NCI-H146 treated with DMSO at 0.1 percent for 48 hours (cell line): Measurements from ENCODE around the gene RTEL1.
A peak's percentile ranks its signal among the peaks of the same experiment; 100 is the strongest.
"Not testable (repeated sequence)": the region's sequence is repeated elsewhere in the genome, so short reads cannot be mapped to it uniquely, and the experiment has no call there.

Experiments
- DNase-seq: peaks from one replicate; lab custom pipeline; 2025; ENCODE audit not compliant: unreplicated experiment; lab: John Stamatoyannopoulos, UW

RTEL1 gene

DNA sequence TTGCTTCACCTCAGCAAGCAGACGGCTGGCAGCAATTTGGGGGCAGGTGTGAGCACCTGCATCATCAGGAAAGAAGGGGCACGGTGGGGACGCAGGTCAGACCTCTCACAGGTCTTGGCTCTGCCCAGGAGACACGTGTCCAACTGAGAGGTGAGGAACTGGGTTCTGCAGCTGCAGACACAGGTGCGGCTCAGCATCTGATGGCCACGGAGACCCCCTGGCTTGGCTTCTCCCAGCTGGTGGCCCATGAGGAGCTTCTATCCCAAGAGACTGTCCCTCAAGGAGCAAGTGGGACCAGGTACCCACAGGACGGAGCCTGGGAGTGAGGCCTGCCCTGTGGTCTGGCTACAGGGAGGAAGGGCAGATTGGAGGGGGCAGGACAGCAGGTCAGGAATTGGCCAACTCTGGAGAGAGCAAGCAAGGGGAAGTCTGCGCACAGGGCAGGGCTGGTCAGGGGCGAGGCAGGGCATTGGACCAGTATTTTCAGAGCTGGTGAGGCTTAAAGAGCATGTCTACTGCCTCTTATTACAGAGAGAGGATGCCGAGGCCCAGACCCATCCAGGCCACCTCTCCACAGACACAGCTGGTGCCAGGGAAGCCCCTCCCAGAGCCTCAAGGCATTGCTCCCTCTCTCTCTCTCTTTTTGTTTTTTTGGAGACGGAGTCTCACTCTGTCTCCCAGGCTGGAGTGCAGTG, 9.1 kb upstream of the RTEL1 start:
- peak; percentile 51 for DNase-seq

DNA sequence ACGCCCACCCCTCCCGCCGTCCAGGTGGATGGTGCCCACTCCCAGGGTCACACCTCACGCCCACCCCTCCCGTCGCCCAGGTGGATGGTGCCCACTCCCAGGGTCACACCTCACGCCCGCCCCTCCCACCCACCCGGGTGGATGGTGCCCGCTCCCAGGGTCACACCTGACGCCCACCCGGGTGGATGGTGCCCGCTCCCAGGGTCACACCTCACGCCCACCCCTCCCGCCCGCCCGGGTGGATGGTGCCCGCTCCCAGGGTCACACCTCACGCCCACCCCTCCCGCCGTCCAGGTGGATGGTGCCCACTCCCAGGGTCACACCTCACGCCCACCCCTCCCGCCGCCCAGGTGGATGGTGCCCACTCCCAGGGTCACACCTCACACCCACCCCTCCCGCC, 7.6 kb upstream of the RTEL1 start:
- not testable (repeated sequence) for DNase-seq

DNA sequence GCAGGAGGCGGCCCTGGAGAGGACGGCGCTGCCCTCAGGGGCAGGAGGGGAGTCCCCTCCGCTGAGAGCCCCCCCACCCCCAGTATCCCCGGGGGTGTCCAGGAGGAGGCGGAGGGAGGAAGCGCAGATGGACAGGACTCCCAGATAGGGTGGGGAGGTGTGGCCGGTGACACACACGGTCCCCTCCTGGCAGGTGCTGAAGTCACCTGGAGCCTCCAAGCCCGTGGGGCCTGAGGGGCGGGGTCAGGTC, 6.2 kb upstream of the RTEL1 start:
- DNase-seq = no peak

DNA sequence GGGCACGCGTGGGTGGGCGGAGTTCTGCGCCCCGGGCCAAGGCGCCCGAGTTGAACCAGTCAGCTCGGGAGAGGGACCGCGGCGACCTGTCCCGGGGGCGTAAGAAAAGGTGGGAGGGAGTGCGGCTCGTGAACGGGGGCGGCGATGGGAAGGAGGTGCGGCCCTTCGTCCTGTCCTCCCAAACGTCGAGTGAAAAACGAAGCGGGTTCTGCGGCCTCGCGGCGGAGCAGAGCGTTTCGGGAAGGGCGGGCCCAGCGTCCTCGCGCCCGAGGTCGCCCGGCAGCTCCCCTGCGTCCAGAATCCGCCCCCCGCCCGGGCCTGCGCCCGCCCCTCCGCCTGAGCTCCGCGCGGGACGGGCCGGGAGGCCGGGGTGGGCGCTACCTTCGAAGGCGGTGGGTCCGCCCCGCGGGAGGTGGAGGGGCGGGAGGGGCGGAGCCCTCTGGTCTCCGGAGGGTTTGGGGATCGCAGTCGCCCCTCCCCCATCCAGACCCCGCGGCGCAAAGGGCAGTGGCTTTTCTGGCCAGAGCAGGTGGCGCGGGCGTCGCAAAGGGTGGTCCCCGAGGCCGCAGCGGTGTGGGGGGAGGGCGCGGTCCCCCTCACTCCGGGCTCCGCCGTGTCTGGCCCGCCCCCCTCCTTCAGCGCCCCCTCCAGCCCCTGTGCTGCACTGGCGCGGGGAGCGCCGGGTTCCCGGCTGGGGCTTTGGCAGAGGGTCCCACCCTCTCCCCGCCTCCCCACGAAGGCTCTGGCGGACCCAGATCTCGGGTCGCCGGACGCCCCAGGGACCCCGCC, 5.7 kb upstream of the RTEL1 start:
- peak; percentile 29 for DNase-seq

DNA sequence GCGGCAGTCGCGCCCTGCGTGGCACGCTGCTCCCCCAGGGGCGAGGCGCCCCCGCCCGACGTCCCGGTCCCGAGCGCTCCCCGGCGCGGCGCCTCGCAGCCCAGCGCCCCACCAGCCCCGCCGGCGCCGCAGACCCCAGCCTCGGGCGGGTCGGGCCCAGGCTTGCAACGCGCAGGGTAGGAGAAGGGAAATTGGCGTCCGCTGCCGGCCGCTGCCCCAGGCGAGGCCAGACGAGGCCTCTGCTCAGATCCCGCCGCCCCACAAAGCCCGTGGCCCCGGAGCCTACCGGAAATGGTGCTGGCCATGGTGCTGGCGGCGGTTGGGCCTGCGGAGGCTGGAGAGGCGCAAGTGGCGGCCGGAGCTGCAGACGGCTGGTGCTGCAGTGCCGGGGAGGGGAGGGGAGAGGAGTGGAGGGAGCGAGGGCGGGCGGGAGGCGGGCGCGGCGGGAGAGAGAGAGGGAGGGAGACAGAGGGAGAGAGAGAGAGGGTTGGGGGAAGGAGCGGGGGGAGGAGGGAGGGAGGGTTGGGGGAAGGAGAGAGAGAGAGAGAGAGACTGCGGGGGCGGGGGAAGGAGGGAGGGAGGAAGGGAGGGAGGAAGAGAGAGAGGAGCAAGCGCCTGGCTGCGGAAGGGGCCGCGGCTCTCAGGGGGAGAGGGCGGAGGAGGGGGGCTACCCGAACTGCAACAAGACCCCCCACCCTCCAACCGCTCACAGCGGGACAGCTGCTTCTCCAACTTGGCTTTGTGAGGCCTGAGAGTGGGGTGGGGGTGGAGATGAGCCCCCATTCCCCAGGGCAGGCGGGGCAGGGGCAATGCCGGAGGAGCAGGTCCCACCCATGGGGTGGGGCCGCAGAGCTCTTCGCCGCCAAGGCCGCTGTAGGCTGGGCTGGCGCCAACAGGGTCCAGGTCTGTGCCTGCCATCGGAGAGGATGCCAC, 4.8 kb upstream of the RTEL1 start, which contains the start of gene STMN3:
TSS of gene STMN3 (minus strand) at position 384 of the 933 bp plus-strand sequence. CDS start at position 305, 79 bp downstream.
- peak; percentile 85 for DNase-seq

DNA sequence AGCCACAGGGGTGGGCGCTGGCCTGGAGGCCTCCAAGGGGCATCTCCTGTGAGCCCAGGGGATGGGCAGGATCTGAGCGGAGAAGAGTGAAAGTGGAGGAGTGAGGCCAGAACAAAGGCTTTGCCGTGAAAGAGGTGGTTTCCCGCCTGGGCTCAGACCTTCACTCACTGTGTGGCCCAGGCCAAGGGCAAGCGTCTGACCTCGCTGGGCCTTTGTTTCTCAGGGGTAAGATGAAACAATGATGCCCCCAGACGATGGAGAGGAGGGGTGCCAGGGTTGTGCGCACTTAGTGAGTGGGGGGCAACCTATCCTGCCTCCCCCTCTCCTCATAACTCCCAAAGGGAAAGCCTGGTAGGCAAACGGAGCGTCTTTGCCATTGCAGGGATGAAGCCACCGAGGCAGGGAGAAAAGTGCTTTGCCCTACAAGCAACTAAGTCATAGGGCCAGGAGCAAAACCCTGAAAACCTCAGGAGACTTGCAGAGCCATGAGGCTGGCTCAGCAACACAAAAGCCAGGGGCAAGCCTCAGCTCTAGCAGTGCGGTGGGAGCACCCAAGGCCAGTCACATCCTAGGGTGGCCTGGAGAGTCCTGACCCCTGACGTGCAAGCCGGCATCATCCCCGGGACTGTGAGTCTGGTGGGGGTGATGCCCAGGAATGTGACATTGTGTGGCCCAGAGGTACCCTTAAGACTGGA, 4.0 kb upstream of the RTEL1 start:
- no peak for DNase-seq

DNA sequence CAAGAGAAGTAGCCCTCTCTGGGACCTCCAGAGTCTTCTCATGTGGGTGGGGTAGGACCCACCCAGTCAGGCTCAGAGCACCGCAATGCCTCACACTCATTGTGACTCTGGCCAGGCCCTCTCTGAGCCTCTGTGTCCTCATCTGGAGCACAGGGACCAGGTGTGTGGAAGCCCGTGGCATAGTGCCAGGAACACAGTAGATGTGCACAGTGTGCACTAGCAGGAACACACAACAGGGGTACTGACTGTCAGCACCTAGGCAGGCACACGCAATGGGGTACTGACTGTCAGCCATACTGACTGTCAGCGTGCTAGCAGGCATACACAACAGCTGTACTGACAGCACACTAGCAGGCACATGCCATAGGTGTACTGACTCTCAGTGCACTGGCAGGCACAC, 2.9 kb upstream of the RTEL1 start:
- no peak for DNase-seq

DNA sequence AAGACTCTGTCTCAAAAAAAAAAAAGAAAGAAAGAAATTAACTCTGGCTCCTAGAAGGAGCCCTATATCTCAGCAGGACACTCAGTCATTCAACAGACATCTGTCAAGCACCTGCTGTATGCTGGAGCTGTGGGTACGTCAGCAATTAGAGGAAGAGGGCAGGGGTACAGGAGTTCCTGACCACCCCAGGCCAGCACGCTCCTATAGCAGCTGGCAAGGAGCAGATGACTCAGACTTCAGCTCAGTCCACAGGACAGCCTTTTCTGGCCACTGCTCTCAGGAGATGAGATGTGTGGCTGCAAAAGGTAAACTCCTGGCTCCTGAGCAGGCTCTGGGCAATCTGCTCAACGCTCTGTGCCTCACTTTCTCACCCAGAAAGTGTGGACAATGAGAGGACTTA, 1.7 kb upstream of the RTEL1 start:
- DNase-seq = no peak

DNA sequence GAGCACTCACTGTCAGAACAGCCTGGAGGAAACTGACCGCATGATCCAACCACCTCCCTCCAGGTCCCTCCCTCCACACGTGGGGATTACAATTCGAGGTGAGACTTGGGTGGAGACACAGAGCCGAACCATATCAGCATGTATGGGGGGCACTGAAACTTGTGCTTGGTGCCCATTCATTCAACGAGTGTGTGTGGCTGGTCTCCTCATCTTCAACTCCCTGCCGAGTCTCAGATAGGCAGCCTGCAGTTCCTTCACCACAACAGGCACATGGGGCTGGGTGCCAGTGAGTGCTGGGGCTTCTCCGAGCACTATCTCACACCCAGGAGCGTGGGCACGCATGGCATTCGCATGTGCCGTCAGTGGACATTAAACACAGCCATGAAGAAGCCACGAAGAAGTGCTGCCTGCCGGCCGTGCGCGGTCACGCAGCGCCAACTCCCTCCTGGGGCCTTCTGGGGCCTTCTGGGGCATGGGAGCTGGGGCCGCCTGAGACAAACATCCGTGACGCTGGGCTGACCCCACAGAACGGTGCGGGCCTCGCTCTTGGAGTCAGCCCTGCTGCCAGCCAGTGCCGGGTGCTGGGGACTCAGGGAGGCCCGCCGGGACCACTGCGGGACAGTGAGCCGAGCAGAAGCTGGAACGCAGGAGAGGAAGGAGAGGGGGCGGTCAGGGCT, 714 bp upstream of the RTEL1 start:
- DNase-seq = no peak

DNA sequence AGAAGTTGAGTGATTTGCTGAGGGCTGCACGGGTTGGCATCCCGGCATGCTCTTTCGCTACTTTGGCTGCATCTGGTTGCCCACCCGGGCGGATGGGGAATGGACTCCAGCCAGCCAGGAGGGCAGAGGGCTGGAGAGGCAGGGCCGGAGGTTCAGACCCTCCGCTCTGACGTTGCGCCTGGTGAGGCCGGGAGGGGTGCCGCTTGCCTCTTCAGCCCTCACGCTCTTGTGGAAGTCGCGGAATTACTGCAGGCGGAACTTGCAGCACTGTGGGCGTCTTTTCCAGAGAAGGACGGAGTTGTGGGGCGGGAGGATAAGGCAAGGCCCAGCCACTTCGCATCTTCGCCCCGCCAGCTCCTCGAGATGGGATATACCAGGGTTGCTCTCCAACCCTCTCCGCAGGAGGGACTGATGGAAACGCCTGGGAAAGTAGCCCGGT, 656 bp downstream of the RTEL1 start:
- peak; percentile 47 for DNase-seq

DNA sequence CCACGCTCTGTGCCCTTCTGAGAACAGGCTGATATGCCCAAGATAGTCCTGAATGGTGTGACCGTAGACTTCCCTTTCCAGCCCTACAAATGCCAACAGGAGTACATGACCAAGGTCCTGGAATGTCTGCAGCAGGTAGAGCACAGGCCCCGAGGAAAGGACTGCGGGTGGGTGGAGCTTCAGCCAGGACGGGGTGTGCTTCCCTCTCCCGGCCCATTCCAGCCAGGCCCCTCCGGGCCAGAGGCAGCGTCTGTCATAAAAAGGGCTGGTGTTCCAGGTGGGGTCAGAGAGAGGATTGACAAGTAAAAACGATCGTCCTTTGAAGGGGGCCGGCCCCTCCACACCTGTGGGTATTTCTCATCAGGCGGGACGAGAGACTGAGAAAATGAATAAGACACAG, 1.3 kb downstream of the RTEL1 start:
- no peak for DNase-seq

DNA sequence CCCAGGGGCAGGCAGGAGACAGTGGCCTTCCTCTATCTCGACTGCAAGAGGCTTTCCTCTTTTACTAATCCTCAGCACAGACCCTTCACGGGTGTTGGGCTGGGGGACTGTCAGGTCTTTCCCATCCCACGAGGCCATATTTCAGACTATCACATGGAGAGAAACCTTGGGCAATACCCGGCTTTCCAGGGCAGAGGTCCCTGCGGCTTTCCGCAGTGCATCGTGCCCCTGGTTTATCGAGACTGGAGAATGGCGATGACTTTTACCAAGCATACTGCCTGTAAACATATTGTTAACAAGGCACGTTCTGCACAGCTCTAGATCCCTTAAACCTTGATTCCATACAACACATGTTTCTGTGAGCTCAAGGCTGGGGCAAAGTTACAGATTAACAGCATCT, 2.1 kb downstream of the RTEL1 start:
- not testable (repeated sequence) for DNase-seq

DNA sequence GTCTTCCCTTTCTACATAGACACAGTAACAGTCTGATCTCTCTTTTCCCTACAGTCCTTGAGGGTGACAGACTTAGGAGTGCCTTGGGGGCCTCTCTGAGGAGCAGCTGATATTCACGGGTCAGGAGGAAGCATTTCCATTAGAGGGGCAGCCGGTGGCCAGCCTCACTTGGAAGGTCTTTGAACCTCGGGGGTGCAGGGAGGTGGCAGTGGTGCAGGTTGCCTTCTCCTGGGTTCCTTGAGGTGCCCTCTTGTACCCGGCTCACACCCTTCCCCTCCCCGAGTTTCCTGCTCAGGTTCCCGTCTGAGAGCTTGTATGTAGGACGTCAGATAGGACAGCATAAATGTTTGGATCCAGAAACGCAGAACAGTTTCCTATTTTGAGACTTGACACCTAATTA, 2.5 kb downstream of the RTEL1 start:
- DNase-seq = no peak

DNA sequence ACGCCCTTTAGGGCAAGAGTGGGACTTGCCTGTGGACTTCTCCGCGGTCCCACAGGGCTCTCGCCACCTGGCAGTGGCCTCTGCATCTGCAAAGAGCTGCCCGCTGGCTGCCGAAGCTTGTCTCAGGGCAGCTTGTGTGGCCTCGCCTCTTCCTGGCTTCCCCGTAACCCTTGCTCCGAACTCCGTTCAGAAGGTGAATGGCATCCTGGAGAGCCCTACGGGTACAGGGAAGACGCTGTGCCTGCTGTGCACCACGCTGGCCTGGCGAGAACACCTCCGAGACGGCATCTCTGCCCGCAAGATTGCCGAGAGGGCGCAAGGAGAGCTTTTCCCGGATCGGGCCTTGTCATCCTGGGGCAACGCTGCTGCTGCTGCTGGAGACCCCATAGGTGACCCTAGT, 3.0 kb downstream of the RTEL1 start:
- no peak for DNase-seq

DNA sequence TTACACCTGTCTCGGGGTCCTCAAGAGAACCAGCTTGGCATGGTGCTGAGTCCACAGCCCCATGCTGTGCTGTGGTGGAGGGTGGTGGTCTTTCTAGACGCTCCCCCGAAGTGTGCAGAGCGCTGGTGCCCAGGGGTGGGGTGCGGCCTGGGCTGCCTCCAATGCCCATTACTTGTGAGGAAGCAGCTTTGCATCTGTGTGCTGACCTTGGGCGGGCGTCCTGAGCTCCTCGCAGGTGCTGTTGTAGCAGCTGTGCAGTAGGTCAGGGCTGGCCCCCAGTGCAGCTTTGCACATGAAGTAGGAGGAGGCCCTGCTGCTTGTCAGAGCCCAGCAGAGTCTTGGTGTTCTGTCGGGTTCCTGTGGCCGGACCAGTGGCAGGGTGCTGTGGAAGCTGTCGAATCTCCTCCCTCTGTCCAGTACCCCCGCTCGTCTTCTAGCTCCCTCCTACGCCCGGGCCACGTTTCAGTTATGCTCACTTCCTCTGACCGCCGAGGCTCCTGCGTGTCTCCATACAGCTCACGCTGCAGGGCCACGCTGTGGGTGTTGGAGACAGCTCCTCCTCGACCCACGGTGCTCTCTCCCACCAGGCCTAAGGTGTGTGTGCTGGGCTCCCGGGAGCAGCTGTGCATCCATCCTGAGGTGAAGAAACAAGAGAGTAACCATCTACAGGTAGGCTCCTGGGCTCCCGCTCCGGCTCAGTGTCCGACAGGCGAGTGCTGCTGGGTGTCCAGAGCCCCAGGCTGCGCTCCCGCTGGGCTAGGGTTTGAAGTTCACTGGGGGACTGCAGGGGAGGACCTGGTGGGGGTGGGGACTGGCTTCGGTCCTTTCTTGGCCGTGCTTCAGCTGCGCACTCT, 4.1 kb downstream of the RTEL1 start:
- DNase-seq = no peak

DNA sequence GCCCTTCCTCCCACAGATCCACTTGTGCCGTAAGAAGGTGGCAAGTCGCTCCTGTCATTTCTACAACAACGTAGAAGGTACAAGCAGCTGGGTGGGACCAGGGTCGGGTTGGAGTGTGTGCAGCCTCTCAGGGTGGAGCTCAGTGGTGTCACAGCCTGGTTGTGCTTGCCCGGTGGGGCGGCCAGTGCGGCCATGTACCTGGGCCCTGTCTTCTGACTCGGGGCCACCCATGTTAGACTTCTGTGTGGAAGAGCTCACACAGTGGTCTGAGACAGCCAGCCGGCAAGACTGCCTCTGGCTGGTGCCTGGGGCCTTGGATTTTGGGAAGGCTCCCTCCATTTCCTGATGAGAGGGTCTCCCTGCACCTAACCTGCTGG, 4.7 kb downstream of the RTEL1 start:
- no peak for DNase-seq

DNA sequence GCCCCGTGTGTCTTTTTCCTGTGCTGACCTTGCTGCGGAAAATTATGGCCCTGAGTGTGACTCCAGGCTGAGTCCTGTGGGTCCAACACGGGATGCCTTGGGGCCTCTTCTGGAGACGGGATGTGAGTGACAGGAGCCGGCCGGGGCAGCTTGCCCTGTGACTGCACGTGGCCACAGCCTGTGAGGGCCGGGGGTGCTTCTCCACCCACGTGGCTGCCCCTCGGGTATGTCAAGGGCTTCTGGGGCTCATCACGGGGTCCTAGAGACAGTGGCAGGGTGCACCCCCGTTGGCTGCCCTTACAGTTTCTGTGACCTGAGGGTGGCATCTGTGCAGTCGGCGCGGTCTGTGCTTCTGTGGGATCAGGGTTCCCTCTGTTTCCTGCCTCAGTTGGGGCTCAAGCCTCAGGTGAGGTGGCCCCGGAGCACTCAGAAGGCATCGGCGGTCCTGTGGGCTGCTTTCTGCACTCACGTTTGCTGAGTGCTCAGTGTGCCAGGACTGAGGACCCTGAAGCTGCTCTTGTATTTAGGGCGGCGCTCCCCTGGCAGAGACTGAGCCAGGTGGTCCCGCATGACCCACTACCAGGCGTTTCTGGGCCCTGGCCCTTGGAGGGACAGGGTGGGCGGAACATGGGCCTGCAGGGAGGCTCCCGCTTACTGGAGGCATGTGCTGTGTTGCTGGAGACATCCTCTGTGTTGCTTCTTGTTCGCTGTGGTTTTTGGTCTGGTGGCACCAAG, 5.4 kb downstream of the RTEL1 start:
- no peak for DNase-seq

DNA sequence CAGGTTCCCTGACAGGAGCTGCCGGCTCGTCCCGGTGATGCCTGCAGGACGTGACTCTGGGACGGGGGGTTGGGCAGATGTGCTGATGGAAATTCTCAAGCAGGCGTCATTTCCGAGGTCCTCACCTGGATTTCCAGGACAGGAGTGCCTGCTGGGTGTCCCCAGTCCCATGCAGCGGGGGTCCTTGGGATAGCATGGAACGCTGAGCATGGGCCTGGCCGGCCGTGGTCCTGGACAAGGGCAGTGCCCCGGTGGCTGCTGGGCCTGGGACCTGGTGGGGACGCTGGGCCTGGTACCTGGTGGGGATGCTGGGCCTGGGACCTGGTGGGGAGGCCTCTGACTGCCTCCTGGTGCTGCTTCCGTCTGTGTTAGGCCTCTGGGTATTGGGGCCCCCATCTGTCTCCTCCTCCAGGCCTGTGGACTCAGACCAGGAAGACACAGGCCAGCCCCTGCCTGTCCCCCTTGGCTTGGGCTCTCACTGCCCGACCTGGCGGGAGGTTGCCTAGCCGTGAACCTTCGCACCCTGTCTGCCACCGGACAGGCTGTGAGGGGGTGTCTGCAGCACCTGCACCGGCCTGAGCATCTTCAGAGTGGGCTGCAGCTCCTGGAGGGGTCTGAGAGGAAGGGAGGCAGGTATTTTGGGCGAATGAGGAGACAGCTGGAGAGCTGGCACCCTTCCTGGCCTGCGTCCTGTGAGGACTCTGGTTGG, 6.2 kb downstream of the RTEL1 start:
- no peak for DNase-seq
